PFSK-1 (cell line): ENCODE measurements around the gene PHOSPHO1.

ENCODE experiments used
- POLR2AphosphoS5 ChIP-seq: IDR thresholded peaks from 2 replicates; pipeline ENCODE4 v1.6.1; 2012; ENCODE audit warnings: low read depth, mild to moderate bottlenecking, control low read depth, low read length, moderate library complexity
- TF ChIP-seq, protein P1 (sequence below), 2 experiments: IDR thresholded peaks; 2 replicates each; pipeline versions ENCODE4 v1.6.1 to v1.8.0; 2011 to 2012; ENCODE audit warnings: low read depth in 2 of 2, low read length in 2 of 2, control low read depth in 1 of 2, inconsistent platforms in 1 of 2, mild to moderate bottlenecking in 1 of 2, moderate library complexity in 1 of 2; ENCODE audit not compliant: insufficient read depth in 1 of 2

DNA sequence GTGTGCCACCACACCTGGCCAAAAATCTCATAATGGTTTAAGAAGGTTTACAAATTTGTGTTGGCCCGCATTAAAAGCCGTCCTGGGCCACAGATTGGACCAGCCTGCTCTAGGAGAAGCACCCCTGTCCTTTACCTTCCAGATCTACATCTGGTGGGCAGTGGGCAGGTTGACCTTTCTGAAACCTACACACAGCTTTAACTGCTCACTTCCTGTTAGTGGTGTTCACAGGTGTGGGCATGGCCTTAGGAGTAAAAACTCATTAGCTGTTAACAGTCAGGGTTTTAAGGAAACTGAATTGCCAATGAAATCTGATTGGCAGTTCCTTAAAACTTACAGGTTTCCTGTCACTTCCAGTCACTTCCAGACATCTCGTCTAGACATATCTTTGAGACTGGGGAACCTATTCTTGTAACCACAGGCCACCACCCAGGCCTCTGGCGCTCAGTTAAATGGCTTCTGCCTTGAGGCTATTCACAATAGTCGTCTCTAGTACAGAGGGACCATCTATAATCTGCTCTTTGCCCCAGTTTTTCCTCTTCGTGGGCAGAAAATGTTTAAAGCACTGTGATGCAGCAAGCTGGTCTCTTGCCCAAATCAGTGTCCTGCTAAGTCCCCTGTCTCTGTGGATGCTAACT lies 49.5 kb downstream of the PHOSPHO1 start:
- no peak for TF ChIP-seq POLR2AphosphoS5
- TF ChIP-seq, protein P1, sequence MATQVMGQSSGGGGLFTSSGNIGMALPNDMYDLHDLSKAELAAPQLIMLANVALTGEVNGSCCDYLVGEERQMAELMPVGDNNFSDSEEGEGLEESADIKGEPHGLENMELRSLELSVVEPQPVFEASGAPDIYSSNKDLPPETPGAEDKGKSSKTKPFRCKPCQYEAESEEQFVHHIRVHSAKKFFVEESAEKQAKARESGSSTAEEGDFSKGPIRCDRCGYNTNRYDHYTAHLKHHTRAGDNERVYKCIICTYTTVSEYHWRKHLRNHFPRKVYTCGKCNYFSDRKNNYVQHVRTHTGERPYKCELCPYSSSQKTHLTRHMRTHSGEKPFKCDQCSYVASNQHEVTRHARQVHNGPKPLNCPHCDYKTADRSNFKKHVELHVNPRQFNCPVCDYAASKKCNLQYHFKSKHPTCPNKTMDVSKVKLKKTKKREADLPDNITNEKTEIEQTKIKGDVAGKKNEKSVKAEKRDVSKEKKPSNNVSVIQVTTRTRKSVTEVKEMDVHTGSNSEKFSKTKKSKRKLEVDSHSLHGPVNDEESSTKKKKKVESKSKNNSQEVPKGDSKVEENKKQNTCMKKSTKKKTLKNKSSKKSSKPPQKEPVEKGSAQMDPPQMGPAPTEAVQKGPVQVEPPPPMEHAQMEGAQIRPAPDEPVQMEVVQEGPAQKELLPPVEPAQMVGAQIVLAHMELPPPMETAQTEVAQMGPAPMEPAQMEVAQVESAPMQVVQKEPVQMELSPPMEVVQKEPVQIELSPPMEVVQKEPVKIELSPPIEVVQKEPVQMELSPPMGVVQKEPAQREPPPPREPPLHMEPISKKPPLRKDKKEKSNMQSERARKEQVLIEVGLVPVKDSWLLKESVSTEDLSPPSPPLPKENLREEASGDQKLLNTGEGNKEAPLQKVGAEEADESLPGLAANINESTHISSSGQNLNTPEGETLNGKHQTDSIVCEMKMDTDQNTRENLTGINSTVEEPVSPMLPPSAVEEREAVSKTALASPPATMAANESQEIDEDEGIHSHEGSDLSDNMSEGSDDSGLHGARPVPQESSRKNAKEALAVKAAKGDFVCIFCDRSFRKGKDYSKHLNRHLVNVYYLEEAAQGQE (IDR thresholded peaks at IDR 0.05; ENCODE audit: insufficient read depth in 1 of 2, low read depth in 2 of 2, low read length in 2 of 2) = no peak
